Muscle of arm (tissue), 12 donors: ENCODE data around the gene ZDHHC14. TPM values are rescaled to one million over a fixed set of nuclear protein-coding genes. Genes with fewer than 3 reads are reported as not detected.
"Not testable (repeated sequence)": the region's sequence is repeated elsewhere in the genome, so short reads cannot be mapped to it uniquely, and the experiment has no call there.

ENCODE experiments used
- DNase-seq: peaks from one replicate; pipeline ENCODE4 v3.0.0-alpha.2; 2013
- polyA plus RNA-seq, 12 donors: library from polyadenylated mRNA; unstranded; fragments of 120-200 nt; gene quantifications; one replicate each; pipeline ENCODE4 v1.2.1, GENCODE V29; 2013; ENCODE audit not compliant: insufficient read length in 12 of 12

ZDHHC14 gene
- polyA plus RNA-seq, 12 donors: 3.9 to 12.8 (median 6.6) TPM; not detected in 1

- DNase-seq: no peak
Observed at GRCh38 chr6:157403686-157404051, 22.7 kb downstream of the ZDHHC14 start.

GRCh38 chr6:157405986-157406385 is 25.0 kb downstream of the ZDHHC14 start:
- DNase-seq: no peak

- no peak for DNase-seq
Observed at GRCh38 chr6:157406661-157407060, 25.7 kb downstream of the ZDHHC14 start.

GRCh38 chr6:157407646-157408045 is 26.7 kb downstream of the ZDHHC14 start:
- no peak for DNase-seq

GRCh38 chr6:157408427-157408826 is 27.4 kb downstream of the ZDHHC14 start:
- not testable (repeated sequence) for DNase-seq

- no peak for DNase-seq
Observed at GRCh38 chr6:157410045-157410444, 29.1 kb downstream of the ZDHHC14 start.

GRCh38 chr6:157411368-157411767 is 30.4 kb downstream of the ZDHHC14 start:
- DNase-seq: no peak

- DNase-seq: no peak
Observed at GRCh38 chr6:157412791-157413190, 31.8 kb downstream of the ZDHHC14 start.

GRCh38 chr6:157420497-157420896 is 39.5 kb downstream of the ZDHHC14 start:
- DNase-seq: no peak

GRCh38 chr6:157424491-157425020 is 43.6 kb downstream of the ZDHHC14 start:
- DNase-seq: no peak

GRCh38 chr6:157427969-157428368 is 47.0 kb downstream of the ZDHHC14 start:
- no peak for DNase-seq

- DNase-seq: no peak
Observed at GRCh38 chr6:157428427-157429202, 47.6 kb downstream of the ZDHHC14 start.

- DNase-seq: no peak
Observed at GRCh38 chr6:157429248-157429647, 48.3 kb downstream of the ZDHHC14 start.

GRCh38 chr6:157430834-157431233 is 49.8 kb downstream of the ZDHHC14 start:
- no peak for DNase-seq

GRCh38 chr6:157432231-157432891 is 51.4 kb downstream of the ZDHHC14 start:
- DNase-seq: no peak

- no peak for DNase-seq
Observed at GRCh38 chr6:157432892-157433265, 51.9 kb downstream of the ZDHHC14 start.

GRCh38 chr6:157433678-157434081 is 52.7 kb downstream of the ZDHHC14 start:
- DNase-seq: no peak

- no peak for DNase-seq
Observed at GRCh38 chr6:157434349-157435033, 53.5 kb downstream of the ZDHHC14 start.

GRCh38 chr6:157436219-157436943 is 55.4 kb downstream of the ZDHHC14 start:
- DNase-seq: no peak

- DNase-seq: no peak
Observed at GRCh38 chr6:157436944-157437336, 56.0 kb downstream of the ZDHHC14 start.

- DNase-seq: peak; percentile 67
Observed at GRCh38 chr6:157438611-157439111, 57.7 kb downstream of the ZDHHC14 start.

GRCh38 chr6:157440171-157440570 is 59.2 kb downstream of the ZDHHC14 start:
- DNase-seq: no peak
